Body of pancreas (tissue), 4 donors: Measurements from ENCODE around the gene KLHL29. TPM values are rescaled to one million over a fixed set of nuclear protein-coding genes. Genes with fewer than 3 reads are reported as not detected.

Source experiments
- ATAC-seq: fragments of 150-250 bp; one replicate; pipeline ENCODE4 v1.9.1; 2016
- DNase-seq, 4 donors: peaks; one replicate each; pipeline ENCODE4 v3.0.0-alpha.2; 2019
- H3K27ac ChIP-seq, 4 donors: fragments of 200-600 bp; sonication (generic); 1 replicate in 3 of 4; 2 replicates in 1 of 4; pipeline versions ENCODE4 v1.5.1 to v1.6.1; 2016 to 2019; ENCODE audit warnings: mild to moderate bottlenecking in 1 of 4, mixed read lengths in 1 of 4, moderate library complexity in 1 of 4
- H3K27me3 ChIP-seq, 2 donors: fragments of 200-600 bp; sonication (generic); one replicate each; pipeline ENCODE4 v1.6.0; 2016; ENCODE audit warnings: mild to moderate bottlenecking in 1 of 2
- H3K36me3 ChIP-seq, 2 donors: fragments of 200-600 bp; sonication (generic); replicated peaks in 1 of 2; 2 replicates each; pipeline ENCODE4 v1.5.1; 2016; ENCODE audit warnings: low read depth in 2 of 2; ENCODE audit not compliant: insufficient read depth in 1 of 2
- H3K4me1 ChIP-seq: fragments of 200-600 bp; sonication (generic); one replicate; pipeline ENCODE4 v1.6.0; 2016
- H3K4me3 ChIP-seq, 2 donors: fragments of 200-600 bp; sonication (generic); 1 replicate in 1 of 2; 2 replicates in 1 of 2; pipeline ENCODE4 v1.5.1; 2016 to 2019
- H3K9me3 ChIP-seq, 3 donors: fragments of 200-600 bp; sonication (generic); 1 replicate in 2 of 3; 2 replicates in 1 of 3; pipeline ENCODE4 v1.5.1; 2016
- CTCF ChIP-seq, 7 experiments: fragments of 450-650 bp in 4 of 7; fragments of 200-600 bp in 3 of 7; sonication (generic) in 3 of 7; IDR thresholded peaks; one replicate each; pipeline ENCODE4 v1.5.1; 2016 to 2019; ENCODE audit warnings: antibody characterized with exemption in 7 of 7
- POLR2A ChIP-seq, 3 donors: fragments of 450-650 bp; IDR thresholded peaks; one replicate each; pipeline ENCODE4 v1.6.1; 2016; ENCODE audit warnings: antibody characterized with exemption in 3 of 3, mild to moderate bottlenecking in 2 of 3
- whole genome bisulfite sequencing, 2 donors: methylation state at CpG; one replicate each; pipeline ENCODE4 v1.1.5; 2017; 5-methylcytosine and 5-hydroxymethylcytosine counted together
- intact Hi-C: fragments of 100-400 bp; cut with DNase I; formaldehyde crosslinking; loops from one replicate; pipeline ENCODE4 v1.15.1; 2023
- total RNA-seq, 2 donors: library from RNA; depleted of rRNA; stranded (reverse); fragments of >200 nt; gene quantifications; one replicate each; pipeline ENCODE4 v1.1.0, GENCODE V29; 2016

Gene KLHL29
- total RNA-seq, 2 donors from 2014 or later: 4.0 to 4.4 TPM

DNA sequence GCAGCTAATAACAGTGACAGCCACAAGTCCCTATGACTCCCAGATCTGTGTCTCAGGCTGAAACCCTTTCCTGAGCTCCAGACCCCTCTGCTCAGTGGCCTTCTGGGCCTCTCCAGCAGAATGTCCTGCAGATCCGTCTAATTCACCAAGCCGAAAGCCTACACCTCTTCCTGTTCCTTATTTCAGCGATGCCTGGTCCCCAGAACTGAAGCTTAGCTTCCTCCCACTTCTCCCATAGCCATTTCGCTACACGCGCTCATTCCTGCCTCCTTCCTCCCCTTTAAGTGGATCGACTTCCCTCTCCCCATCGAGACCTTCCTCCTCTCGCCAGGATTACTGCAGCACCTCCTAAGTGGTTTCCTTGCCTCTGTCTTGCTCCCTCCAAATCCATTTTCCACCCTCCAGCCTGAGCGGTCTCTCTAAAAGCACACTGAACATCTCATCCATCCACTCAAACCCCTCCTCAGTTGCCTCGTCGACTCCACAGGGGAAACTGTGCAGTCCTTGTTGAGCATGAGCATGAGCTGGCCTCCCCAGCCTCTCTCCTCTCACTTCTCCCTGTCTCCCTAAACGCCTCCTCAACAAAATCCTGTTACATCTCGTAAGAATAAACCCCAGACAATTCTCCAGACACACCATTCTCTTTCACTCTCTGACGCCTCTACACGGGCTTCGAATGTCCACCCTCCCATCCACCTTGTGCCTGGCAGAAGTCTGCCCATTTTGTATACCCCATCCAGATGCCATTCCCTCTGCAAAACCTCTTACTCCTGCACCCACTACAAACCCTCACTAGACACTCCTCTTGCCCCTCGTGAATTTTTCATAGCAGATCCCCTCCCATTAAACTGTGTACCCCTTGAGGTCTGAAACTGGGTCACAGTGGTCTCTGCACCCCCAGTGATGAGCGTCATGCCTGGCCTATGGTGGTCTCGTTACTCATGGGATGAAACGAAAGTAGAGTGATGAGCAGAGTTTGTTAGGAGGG is 309.4 kb downstream of the KLHL29 start:
- no peaks in the 10 kb centered on the region for H3K9me3 ChIP-seq
- ATAC-seq (no peak), DNase-seq (no peak)
- TF ChIP-seq CTCF (IDR thresholded peaks at IDR 0.05): no peak
- no peak for TF ChIP-seq POLR2A (IDR thresholded peaks at IDR 0.05)
- WGBS, 2 donors: 80 to 88% methylated on average over 21 of the region's 21 CpGs
- intact Hi-C loops: no loop called here
- no peaks in the 10 kb centered on the region for H3K27me3 ChIP-seq
- no peak overlapping the region for H3K4me3 ChIP-seq
- H3K27ac ChIP-seq: no peak overlapping the region
- no peaks in the 10 kb centered on the region for H3K4me1 ChIP-seq
- no peaks in the 10 kb centered on the region for H3K36me3 ChIP-seq

DNA sequence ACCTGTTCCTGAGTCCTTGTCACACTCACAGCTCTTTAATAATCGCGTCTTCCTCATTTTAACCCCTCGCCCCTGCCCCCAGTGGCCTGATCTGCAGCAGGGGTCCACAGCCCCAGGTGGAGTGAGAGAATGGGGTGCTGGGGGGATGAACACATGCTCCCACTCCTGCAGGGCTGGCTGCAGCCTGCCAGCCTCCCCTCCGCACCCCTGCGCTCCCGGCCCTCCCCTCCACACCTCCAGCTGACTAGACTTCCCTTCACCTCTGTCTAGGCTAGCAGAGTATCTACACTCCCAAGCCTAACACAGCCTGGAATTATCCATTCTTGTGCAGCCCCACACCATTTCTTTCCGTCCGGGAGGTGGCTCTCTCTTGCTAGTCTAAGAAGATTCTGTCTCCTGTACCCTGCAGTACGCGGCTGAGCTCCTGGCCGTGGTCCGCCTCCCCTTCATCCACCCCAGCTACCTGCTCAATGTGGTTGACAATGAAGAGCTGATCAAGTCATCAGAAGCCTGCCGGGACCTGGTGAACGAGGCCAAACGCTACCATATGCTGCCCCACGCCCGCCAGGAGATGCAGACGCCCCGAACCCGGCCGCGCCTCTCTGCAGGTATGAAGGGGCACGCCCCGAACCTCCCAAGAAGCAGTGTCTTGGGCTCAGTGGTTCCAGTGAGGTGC is 310.4 kb downstream of the KLHL29 start:
- ATAC-seq (no peak), DNase-seq (no peak)
- TF ChIP-seq CTCF (IDR thresholded peaks at IDR 0.05) (no peak), POLR2A (IDR thresholded peaks at IDR 0.05) (no peak)
- H3K27me3 ChIP-seq: no peaks in the 10 kb centered on the region
- 94 to 96% methylated on average over 17 to 24 of the region's 24 CpGs for WGBS, 2 donors
- H3K4me1 ChIP-seq: no peaks in the 10 kb centered on the region
- intact Hi-C loops: no loop called here
- H3K9me3 ChIP-seq: no peaks in the 10 kb centered on the region
- H3K4me3 ChIP-seq: no peak overlapping the region
- H3K36me3 ChIP-seq: no peaks in the 10 kb centered on the region
- no peak overlapping the region for H3K27ac ChIP-seq

GRCh38 chr2:23695890-23696751 is 311.1 kb downstream of the KLHL29 start:
- 93 to 96% methylated on average over 31 of the region's 32 CpGs for WGBS, 2 donors
- ATAC-seq (no peak), DNase-seq (no peak)
- H3K4me1 ChIP-seq: no peaks in the 10 kb centered on the region
- H3K36me3 ChIP-seq: no peaks in the 10 kb centered on the region
- H3K27me3 ChIP-seq: no peaks in the 10 kb centered on the region
- TF ChIP-seq POLR2A (IDR thresholded peaks at IDR 0.05) (no peak), CTCF (IDR thresholded peaks at IDR 0.05) (no peak)
- no peak overlapping the region for H3K4me3 ChIP-seq
- no peaks in the 10 kb centered on the region for H3K9me3 ChIP-seq
- intact Hi-C loops: no loop called here
- no peak overlapping the region for H3K27ac ChIP-seq

DNA sequence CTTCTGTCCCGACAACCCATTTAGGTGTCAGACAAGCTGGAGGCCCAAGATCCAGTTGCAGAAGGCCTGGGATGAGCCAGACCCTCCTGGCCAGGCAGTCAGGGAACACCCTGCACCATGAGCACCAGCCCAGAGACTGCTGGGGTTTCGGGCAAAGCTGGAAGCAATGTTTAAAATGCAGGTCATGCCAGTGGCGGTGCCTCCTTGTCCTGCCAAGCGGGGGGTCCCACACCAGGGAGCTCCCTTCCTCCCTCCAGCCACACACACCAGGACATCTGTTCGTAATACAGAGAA is 311.7 kb downstream of the KLHL29 start:
- Histone ChIP-seq H3K4me1 (no peaks in the 10 kb centered on the region), H3K27ac (no peak overlapping the region), H3K4me3 (no peak overlapping the region), H3K36me3 (no peaks in the 10 kb centered on the region), H3K9me3 (no peaks in the 10 kb centered on the region), H3K27me3 (no peaks in the 10 kb centered on the region)
- WGBS, 2 donors: 93 to 96% methylated on average over 4 to 5 of the region's 5 CpGs
- ATAC-seq (no peak), DNase-seq (no peak)
- intact Hi-C loops: no loop called here
- TF ChIP-seq POLR2A (IDR thresholded peaks at IDR 0.05) (no peak), CTCF (IDR thresholded peaks at IDR 0.05) (no peak)
